Esophagus (tissue), 2 donors: Measurements from ENCODE around the gene RRP1. TPM values are rescaled to one million over a fixed set of nuclear protein-coding genes. Genes with fewer than 3 reads are reported as not detected.

Experiments used
- H3K27ac ChIP-seq, 2 donors: one replicate each; pipeline ENCODE4 v1.5.1; 2013; ENCODE audit warnings: low read depth in 2 of 2, mild to moderate bottlenecking in 2 of 2, inconsistent platforms in 1 of 2, low read length in 1 of 2, moderate library complexity in 1 of 2
- H3K27me3 ChIP-seq, 2 donors: one replicate each; pipeline ENCODE4 v1.6.1; 2013; ENCODE audit warnings: low read length in 2 of 2, control low read depth in 1 of 2, mild to moderate bottlenecking in 1 of 2; ENCODE audit not compliant: insufficient read depth in 2 of 2, control insufficient read depth in 1 of 2
- H3K36me3 ChIP-seq, 2 donors: one replicate each; pipeline ENCODE4 v1.6.1; 2013; ENCODE audit warnings: low read length in 1 of 2; ENCODE audit not compliant: control insufficient read depth in 2 of 2, insufficient read depth in 2 of 2
- H3K4me1 ChIP-seq, 2 donors: one replicate each; pipeline ENCODE4 v1.6.1; 2013; ENCODE audit warnings: low read length in 1 of 2; ENCODE audit not compliant: control insufficient read depth in 2 of 2, insufficient read depth in 2 of 2
- H3K4me3 ChIP-seq, 2 donors: one replicate each; pipeline ENCODE4 v1.5.1; 2013; ENCODE audit warnings: low read length in 2 of 2, mild to moderate bottlenecking in 2 of 2, low read depth in 1 of 2, moderate library complexity in 1 of 2
- H3K9me3 ChIP-seq, 2 donors: one replicate each; pipeline ENCODE4 v1.6.1; 2013; ENCODE audit warnings: mild to moderate bottlenecking in 2 of 2, low read depth in 1 of 2, low read length in 1 of 2, moderate library complexity in 1 of 2; ENCODE audit not compliant: control insufficient read depth in 2 of 2, insufficient read depth in 1 of 2
- WGBS, 2 donors: extraction: QIAGEN DNeasy Blood & Tissue Kit; methylation state at CpG; one replicate each; pipeline ENCODE4 v1.1.7; 2013; 5-methylcytosine and 5-hydroxymethylcytosine counted together
- polyA plus RNA-seq, 2 donors: library from polyadenylated mRNA; stranded (reverse); fragments of 200-250 nt; gene quantifications; one replicate each; pipeline ENCODE4 v1.2.3, GENCODE V29; 2013
- donor health status: healthy with polysubstance abuse.
- donor health status: Bipolar disorder and iron deficiency.

The RRP1 gene
- polyA plus RNA-seq, 2 donors, result 21.0 to 22.5 TPM

- Histone ChIP-seq H3K4me3 (no peak overlapping the region), H3K4me1 (peaks cover 4 to 16% of the 10 kb centered on the region in 2 donors), H3K9me3 (peaks cover 0 to 3% of the 10 kb centered on the region in 2 donors), H3K36me3 (no peaks in the 10 kb centered on the region), H3K27ac (no peak overlapping the region), H3K27me3 (no peaks in the 10 kb centered on the region)
- 32 to 46% methylated on average over 18 of the region's 18 CpGs for WGBS, 2 donors
Measured at GRCh38 chr21:43827015-43827611, 37.7 kb downstream of the RRP1 start.

- Histone ChIP-seq H3K9me3 (peaks cover 0 to 3% of the 10 kb centered on the region in 2 donors), H3K36me3 (no peaks in the 10 kb centered on the region), H3K27me3 (no peaks in the 10 kb centered on the region), H3K4me1 (peaks cover 4 to 16% of the 10 kb centered on the region in 2 donors), H3K4me3 (no peak overlapping the region), H3K27ac (no peak overlapping the region)
- WGBS, 2 donors, result 84 to 89% methylated on average over 12 of the region's 12 CpGs
Measured at GRCh38 chr21:43829161-43829560, 39.8 kb downstream of the RRP1 start.

- Histone ChIP-seq H3K4me1 (peaks cover 4 to 13% of the 10 kb centered on the region in 2 donors), H3K27ac (no peak overlapping the region), H3K36me3 (no peaks in the 10 kb centered on the region), H3K4me3 (no peak overlapping the region), H3K9me3 (peaks cover 0 to 3% of the 10 kb centered on the region in 2 donors), H3K27me3 (no peaks in the 10 kb centered on the region)
- WGBS, 2 donors, result 55 to 65% methylated on average over 22 of the region's 22 CpGs
Measured at GRCh38 chr21:43829575-43830119, 40.3 kb downstream of the RRP1 start.

DNA sequence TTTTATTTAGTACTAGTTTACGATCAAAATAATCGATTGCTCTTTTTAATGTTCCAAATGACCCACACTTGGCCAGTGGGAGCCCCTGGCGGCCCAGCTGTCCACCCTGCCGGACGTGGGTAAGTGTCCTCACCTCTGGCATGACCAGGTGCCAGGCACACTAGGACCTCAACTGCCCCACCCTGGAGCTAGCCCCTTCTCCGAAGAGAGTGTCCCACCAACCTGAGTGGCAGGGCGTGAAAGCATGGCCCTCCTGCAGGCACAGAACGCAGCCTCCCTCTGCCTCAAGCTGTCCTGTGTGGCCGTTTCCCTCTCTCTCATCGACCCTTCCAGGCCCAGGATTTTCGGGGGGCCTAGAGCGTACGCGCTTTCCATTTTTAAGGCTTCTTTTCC lies 42.8 kb downstream of the RRP1 start:
- Histone ChIP-seq H3K4me1 (peaks cover 0 to 3% of the 10 kb centered on the region in 2 donors), H3K36me3 (no peaks in the 10 kb centered on the region), H3K9me3 (peaks cover 0 to 3% of the 10 kb centered on the region in 2 donors), H3K27me3 (no peaks in the 10 kb centered on the region), H3K4me3 (no peak overlapping the region), H3K27ac (no peak overlapping the region)
- WGBS, 2 donors, result 94 to 95% methylated on average over 13 to 14 of the region's 14 CpGs

GRCh38 chr21:43832648-43833047 lies 43.3 kb downstream of the RRP1 start:
- no peaks in the 10 kb centered on the region for H3K27me3 ChIP-seq
- H3K4me3 ChIP-seq, result no peak overlapping the region
- 87 to 91% methylated on average over 10 of the region's 10 CpGs for WGBS, 2 donors
- peaks cover 0 to 3% of the 10 kb centered on the region in 2 donors for H3K9me3 ChIP-seq
- no peak overlapping the region for H3K27ac ChIP-seq
- peaks cover 0 to 3% of the 10 kb centered on the region in 2 donors for H3K4me1 ChIP-seq
- H3K36me3 ChIP-seq, result no peaks in the 10 kb centered on the region

- Histone ChIP-seq H3K4me1 (peaks cover 0 to 3% of the 10 kb centered on the region in 2 donors), H3K27ac (no peak overlapping the region), H3K27me3 (no peaks in the 10 kb centered on the region), H3K4me3 (no peak overlapping the region), H3K36me3 (no peaks in the 10 kb centered on the region), H3K9me3 (peaks cover 0 to 3% of the 10 kb centered on the region in 2 donors)
- WGBS, 2 donors, result 83 to 84% methylated on average over 30 of the region's 30 CpGs
Measured at GRCh38 chr21:43834146-43834905, 44.9 kb downstream of the RRP1 start.

- no peaks in the 10 kb centered on the region for H3K27me3 ChIP-seq
- 51 to 52% methylated on average over 15 of the region's 15 CpGs for WGBS, 2 donors
- no peaks in the 10 kb centered on the region for H3K4me1 ChIP-seq
- H3K4me3 ChIP-seq, result no peak overlapping the region
- no peak overlapping the region for H3K27ac ChIP-seq
- no peaks in the 10 kb centered on the region for H3K9me3 ChIP-seq
- H3K36me3 ChIP-seq, result no peaks in the 10 kb centered on the region
Measured at GRCh38 chr21:43835050-43835449, 45.7 kb downstream of the RRP1 start.

- 91 to 93% methylated on average over 6 of the region's 6 CpGs for WGBS, 2 donors
- Histone ChIP-seq H3K36me3 (no peaks in the 10 kb centered on the region), H3K4me3 (no peak overlapping the region)
Measured at GRCh38 chr21:43835861-43836260, 46.5 kb downstream of the RRP1 start.

GRCh38 chr21:43836616-43837015 lies 47.2 kb downstream of the RRP1 start:
- H3K4me1 ChIP-seq, result no peaks in the 10 kb centered on the region
- no peak overlapping the region for H3K4me3 ChIP-seq
- no peaks in the 10 kb centered on the region for H3K27me3 ChIP-seq
- no peaks in the 10 kb centered on the region for H3K36me3 ChIP-seq
- no peaks in the 10 kb centered on the region for H3K9me3 ChIP-seq
- no peak overlapping the region for H3K27ac ChIP-seq
- 77 to 79% methylated on average over 6 of the region's 6 CpGs for WGBS, 2 donors

More at GRCh38 chr21:43835861-43836260, 46.5 kb downstream of the RRP1 start:
- Histone ChIP-seq H3K4me1 (no peaks in the 10 kb centered on the region), H3K9me3 (no peaks in the 10 kb centered on the region), H3K27ac (no peak overlapping the region), H3K27me3 (no peaks in the 10 kb centered on the region)
